HepG2 (cell line): ENCODE data around the gene PPHLN1. TPM values are rescaled to one million over a fixed set of nuclear protein-coding genes. Genes with fewer than 3 reads are reported as not detected.
A peak's percentile ranks its signal among the peaks of the same experiment; 100 is the strongest.

Source experiments
- BCLAF1 ChIP-seq: fragments of 450-650 bp; IDR thresholded peaks from 2 replicates; pipeline ENCODE4 v1.6.1; 2017; ENCODE audit warnings: mild to moderate bottlenecking
- CHD2 ChIP-seq: IDR thresholded peaks from 2 replicates; pipeline ENCODE4 v1.6.1; 2011; ENCODE audit warnings: low read depth, low read length, improper control_type of control experiment
- EZH2 ChIP-seq: conservative IDR thresholded peaks from 2 replicates; pipeline ENCODE4 v1.6.1; 2012; ENCODE audit warnings: mild to moderate bottlenecking, low read depth, low read length, moderate library complexity
- KDM2A ChIP-seq: sonication (generic); formaldehyde crosslinking; IDR thresholded peaks from 2 replicates; pipeline ENCODE4 v1.4.0; 2020; ENCODE audit warnings: low read depth, missing genetic modification reagents, borderline replicate concordance
- RARA ChIP-seq: IDR thresholded peaks from 2 replicates; pipeline ENCODE4 v1.6.1; 2016; ENCODE audit warnings: missing genetic modification reagents, missing compliant biosample characterization
- RBFOX2 ChIP-seq: fragments of 200-400 bp; formaldehyde crosslinking; IDR thresholded peaks from 2 replicates; pipeline ENCODE4 v1.6.1; 2017; ENCODE audit warnings: low read depth, mild to moderate bottlenecking, low read length
- SETDB1 ChIP-seq: sonication (generic); formaldehyde crosslinking; IDR thresholded peaks from 2 replicates; pipeline ENCODE4 v1.5.1; 2020; ENCODE audit warnings: missing genetic modification reagents, mild to moderate bottlenecking, borderline replicate concordance
- TCF7L2 ChIP-seq: IDR thresholded peaks from 2 replicates; pipeline ENCODE4 v1.6.1; 2011; ENCODE audit warnings: mild to moderate bottlenecking, low read depth, low read length, moderate library complexity
- TRAFD1 ChIP-seq: sonication (generic); formaldehyde crosslinking; IDR thresholded peaks from 2 replicates; pipeline ENCODE4 v1.5.1; 2020; ENCODE audit warnings: missing genetic modification reagents, mild to moderate bottlenecking, borderline replicate concordance
- ZFX ChIP-seq: sonication (generic); formaldehyde crosslinking; IDR thresholded peaks from 2 replicates; pipeline ENCODE4 v1.4.0; 2020; ENCODE audit warnings: mild to moderate bottlenecking, low read depth, missing genetic modification reagents, moderate library complexity
- ZNF775 ChIP-seq: sonication (generic); formaldehyde crosslinking; IDR thresholded peaks from 2 replicates; pipeline ENCODE4 v1.4.0; 2020; ENCODE audit warnings: missing genetic modification reagents, mild to moderate bottlenecking, moderate library complexity, borderline replicate concordance
- ZNF777 ChIP-seq: sonication (generic); formaldehyde crosslinking; IDR thresholded peaks from 2 replicates; pipeline ENCODE4 v1.4.0; 2020; ENCODE audit warnings: missing genetic modification reagents
- polyA plus RNA-seq, 8 experiments: library from polyadenylated mRNA; depleted of rRNA in 3 of 8; stranded (reverse) in 7 of 8; unstranded in 1 of 8; fragments of >200 nt; fragmentation: Illumina TruSeq in 4 of 8; extraction: Trizol in 4 of 8; gene quantifications; 2 replicates each; pipeline versions ENCODE4 v1.2.1 to v1.2.3, GENCODE V29; 2011 to 2016; ENCODE audit warnings: low read depth in 4 of 8, missing spikeins in 1 of 8, mixed read lengths in 1 of 8; ENCODE audit not compliant: insufficient read depth in 1 of 8
- total RNA-seq, 5 experiments: library from RNA; depleted of rRNA; stranded (reverse); fragments of >200 nt; fragmentation: Illumina TruSeq; extraction: Trizol; gene quantifications; 2 replicates each; pipeline ENCODE4 v1.2.3, GENCODE V29; 2016; ENCODE audit warnings: low read depth in 1 of 5
- TF ChIP-seq, protein P1 (sequence below): sonication (generic); formaldehyde crosslinking; IDR thresholded peaks from 2 replicates; pipeline ENCODE4 v1.4.0; 2020; ENCODE audit warnings: mild to moderate bottlenecking, missing genetic modification reagents
- TF ChIP-seq, protein P2 (sequence below): sonication (generic); formaldehyde crosslinking; IDR thresholded peaks from 2 replicates; pipeline ENCODE4 v1.5.1; 2020; ENCODE audit warnings: mild to moderate bottlenecking, moderate library complexity, missing genetic modification reagents
- TF ChIP-seq, protein P3 (sequence below): sonication (generic); formaldehyde crosslinking; IDR thresholded peaks from 2 replicates; pipeline ENCODE4 v1.5.1; 2020; ENCODE audit warnings: missing genetic modification reagents, mild to moderate bottlenecking, borderline replicate concordance

Gene PPHLN1
- total and polyA plus RNA-seq, 2 of the 13 experiments (the other 11 are each of a cell fraction or from before 2014, with no cell fraction given): 43.4 to 66.0 TPM

GRCh38 chr12:42482748-42483520 is 157.0 kb downstream of the PPHLN1 start (continued):
- TF ChIP-seq CHD2 (no peak), BCLAF1 (no peak), TRAFD1 (CRISPR knock-in tag) (no peak), ZNF775 (CRISPR knock-in tag) (no peak), SETDB1 (no peak), RBFOX2 (no peak), ZFX (peak; percentile 37), KDM2A (CRISPR knock-in tag) (peak; percentile 53; the same call in 1 of the 2 replicates), ZNF777 (CRISPR knock-in tag) (peak; percentile 94), TCF7L2 (no peak), RARA (CRISPR knock-in tag) (no peak), EZH2 (peak; percentile 63; the same call in 1 of the 2 replicates)
- TF ChIP-seq, protein P1, sequence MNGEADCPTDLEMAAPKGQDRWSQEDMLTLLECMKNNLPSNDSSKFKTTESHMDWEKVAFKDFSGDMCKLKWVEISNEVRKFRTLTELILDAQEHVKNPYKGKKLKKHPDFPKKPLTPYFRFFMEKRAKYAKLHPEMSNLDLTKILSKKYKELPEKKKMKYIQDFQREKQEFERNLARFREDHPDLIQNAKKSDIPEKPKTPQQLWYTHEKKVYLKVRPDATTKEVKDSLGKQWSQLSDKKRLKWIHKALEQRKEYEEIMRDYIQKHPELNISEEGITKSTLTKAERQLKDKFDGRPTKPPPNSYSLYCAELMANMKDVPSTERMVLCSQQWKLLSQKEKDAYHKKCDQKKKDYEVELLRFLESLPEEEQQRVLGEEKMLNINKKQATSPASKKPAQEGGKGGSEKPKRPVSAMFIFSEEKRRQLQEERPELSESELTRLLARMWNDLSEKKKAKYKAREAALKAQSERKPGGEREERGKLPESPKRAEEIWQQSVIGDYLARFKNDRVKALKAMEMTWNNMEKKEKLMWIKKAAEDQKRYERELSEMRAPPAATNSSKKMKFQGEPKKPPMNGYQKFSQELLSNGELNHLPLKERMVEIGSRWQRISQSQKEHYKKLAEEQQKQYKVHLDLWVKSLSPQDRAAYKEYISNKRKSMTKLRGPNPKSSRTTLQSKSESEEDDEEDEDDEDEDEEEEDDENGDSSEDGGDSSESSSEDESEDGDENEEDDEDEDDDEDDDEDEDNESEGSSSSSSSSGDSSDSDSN: peak; percentile 62; the same call in 1 of the 2 replicates
- TF ChIP-seq, protein P2, sequence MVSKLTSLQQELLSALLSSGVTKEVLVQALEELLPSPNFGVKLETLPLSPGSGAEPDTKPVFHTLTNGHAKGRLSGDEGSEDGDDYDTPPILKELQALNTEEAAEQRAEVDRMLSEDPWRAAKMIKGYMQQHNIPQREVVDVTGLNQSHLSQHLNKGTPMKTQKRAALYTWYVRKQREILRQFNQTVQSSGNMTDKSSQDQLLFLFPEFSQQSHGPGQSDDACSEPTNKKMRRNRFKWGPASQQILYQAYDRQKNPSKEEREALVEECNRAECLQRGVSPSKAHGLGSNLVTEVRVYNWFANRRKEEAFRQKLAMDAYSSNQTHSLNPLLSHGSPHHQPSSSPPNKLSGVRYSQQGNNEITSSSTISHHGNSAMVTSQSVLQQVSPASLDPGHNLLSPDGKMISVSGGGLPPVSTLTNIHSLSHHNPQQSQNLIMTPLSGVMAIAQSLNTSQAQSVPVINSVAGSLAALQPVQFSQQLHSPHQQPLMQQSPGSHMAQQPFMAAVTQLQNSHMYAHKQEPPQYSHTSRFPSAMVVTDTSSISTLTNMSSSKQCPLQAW: 0 out of 2 replicates have a peak, but pooled peaks have one; percentile 32
- TF ChIP-seq, protein P3, sequence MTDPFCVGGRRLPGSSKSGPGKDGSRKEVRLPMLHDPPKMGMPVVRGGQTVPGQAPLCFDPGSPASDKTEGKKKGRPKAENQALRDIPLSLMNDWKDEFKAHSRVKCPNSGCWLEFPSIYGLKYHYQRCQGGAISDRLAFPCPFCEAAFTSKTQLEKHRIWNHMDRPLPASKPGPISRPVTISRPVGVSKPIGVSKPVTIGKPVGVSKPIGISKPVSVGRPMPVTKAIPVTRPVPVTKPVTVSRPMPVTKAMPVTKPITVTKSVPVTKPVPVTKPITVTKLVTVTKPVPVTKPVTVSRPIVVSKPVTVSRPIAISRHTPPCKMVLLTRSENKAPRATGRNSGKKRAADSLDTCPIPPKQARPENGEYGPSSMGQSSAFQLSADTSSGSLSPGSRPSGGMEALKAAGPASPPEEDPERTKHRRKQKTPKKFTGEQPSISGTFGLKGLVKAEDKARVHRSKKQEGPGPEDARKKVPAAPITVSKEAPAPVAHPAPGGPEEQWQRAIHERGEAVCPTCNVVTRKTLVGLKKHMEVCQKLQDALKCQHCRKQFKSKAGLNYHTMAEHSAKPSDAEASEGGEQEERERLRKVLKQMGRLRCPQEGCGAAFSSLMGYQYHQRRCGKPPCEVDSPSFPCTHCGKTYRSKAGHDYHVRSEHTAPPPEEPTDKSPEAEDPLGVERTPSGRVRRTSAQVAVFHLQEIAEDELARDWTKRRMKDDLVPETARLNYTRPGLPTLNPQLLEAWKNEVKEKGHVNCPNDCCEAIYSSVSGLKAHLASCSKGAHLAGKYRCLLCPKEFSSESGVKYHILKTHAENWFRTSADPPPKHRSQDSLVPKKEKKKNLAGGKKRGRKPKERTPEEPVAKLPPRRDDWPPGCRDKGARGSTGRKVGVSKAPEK (CRISPR knock-in tag): no peak
